ENCODE measurements around the gene C17orf114.

The C17orf114 gene

DNA sequence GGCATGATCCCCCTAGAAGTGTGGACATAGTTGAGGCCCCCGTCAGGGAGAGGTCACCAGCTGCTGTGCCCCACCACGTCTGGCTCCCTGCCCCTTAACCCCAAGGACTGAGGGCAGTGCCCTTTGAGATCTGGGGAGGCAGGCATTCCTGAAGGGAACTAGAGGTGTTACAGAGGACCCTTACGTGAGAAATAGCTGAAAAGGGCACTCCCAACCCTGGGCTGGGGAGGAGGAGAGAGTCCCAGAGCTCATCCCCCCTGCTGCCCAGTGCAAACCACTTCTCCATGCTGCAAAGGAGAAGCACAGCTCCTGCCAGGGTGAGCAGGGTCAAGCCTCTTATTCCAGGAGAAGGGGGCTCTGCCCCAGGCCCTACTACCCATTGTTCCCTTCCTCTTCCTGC lies 20.7 kb upstream of the C17orf114 start:
- no peak for DNase-seq

DNA sequence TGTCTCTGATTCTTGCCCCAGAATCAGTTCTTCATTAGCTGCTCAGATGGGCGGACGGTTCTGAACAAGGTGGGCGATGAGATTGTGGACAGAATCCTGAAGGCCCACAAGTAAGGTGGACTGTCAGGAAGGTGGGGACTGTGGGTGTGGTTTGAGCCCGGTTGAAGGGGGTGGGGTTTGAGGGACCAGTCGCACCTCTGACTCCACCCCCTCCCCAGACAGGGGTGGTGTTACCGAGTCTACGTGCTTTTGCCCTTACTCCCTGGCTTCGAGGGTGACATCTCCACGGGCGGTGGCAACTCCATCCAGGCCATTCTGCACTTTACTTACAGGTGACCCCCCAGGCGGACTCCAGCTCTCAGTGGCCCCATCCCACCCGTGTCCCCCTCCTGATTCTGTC lies 16.1 kb upstream of the C17orf114 start:
- DNase-seq = no peak

DNA sequence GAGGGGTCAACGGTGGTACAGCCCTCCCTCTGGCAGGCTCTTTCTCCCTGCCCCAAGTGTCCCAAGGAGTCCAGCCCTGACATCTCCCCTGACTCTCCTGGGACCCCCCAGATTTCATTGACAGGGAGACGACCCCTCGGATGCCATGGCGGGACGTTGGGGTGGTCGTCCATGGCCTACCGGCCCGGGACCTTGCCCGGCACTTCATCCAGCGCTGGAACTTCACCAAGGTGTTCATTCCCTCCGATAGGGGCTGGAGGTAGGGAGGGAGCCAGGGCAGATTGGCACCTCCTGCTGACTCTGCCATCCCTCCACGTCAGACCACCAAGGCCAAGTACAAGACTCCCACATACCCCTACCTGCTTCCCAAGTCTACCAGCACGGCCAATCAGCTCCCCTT lies 14.7 kb upstream of the C17orf114 start:
- DNase-seq = no peak

DNA sequence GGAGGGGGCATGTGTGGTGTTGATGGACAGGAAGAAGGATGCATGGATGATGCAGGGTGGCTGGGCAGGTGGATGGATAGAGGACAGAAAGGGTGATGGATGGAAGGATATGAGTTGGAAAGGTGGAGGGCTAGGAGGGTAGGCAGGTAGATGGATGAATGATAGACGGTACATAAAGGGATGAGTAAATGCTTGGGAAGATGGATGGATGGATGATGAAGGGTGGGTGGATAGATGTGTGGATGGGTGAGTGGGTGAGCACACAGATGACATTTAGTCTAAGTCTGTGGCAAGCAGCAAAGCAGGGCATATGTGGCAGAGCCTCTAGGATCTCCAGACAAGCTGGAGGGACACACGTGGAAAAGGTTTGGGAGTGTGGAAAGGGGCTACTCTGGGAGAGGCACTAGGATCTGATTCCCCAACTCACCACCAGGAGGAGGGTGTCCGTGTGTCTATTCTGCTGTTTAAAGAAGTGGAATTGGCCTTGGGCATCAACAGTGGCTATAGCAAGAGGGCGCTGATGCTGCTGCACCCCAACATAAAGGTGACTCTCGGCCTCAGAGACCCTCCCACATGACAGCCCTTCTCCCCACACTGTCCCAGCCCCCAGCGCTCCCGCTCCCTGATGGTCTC lies 13.0 kb upstream of the C17orf114 start:
- no peak for DNase-seq

DNA sequence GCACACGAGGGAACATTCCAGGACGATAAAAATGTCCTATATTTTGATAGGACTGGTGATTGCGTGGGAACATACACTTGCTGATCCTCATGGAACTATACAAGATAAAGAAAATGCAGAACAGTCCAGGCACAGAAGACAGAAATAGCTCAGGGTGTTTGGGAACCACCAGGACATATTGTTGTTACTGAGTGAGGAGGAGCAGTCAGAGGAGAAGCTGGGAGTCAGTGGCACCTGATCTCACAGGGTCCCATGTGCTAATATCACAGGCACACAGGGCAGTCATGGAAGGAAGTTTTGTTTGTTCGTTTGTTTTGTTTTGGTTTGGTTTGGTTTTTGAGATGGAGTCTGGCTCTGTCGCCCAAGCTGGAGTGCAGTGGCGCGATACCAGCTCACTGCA lies 10.6 kb upstream of the C17orf114 start:
- no peak for DNase-seq

DNA sequence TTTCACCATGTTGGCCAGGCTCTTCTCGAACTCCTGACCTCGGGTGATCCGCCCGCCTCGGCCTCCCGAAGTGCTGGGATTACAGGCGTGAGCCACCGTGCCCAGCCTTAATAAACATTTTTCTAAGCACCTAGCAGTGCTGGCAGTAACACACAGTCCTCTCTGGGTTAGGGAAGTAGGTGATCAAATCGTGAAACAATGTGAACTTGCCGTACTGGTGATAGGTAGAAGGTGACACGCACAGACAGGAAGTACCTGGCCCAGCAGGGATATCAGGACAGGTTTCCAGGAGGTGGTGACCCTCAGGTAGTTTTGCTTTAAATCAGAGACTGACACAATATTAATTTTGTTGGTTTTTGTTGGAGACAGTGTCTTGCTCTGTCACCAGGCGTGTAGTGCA lies 9.3 kb upstream of the C17orf114 start:
- no peak for DNase-seq

DNA sequence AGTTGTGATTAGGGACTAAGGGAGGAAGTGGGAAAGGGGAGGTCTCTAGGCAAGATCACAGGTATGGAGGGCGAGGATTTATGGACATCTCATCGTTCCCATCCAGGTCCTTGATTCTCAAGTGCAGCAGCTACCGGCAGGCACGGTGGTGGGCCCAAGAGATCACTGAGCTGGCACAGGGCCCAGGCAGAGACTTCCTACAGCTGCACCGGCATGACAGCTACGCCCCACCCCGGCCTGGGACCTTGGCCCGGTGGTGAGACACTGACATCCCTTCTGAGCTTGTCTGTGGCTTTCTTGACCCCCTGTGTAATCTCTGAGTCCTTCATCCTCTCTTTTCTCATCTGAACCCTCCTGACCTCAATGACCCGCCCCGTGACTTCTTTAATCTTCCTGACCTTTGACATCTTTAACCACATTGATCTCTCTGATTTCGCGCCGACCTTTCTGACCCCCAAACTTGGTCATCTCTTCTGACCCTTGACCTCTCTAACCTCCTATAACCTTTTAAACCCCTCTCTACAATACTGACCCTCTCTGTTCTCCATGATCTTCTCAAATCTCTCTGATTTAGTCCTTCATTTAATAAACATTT lies 8.7 kb upstream of the C17orf114 start:
- no peak for DNase-seq

DNA sequence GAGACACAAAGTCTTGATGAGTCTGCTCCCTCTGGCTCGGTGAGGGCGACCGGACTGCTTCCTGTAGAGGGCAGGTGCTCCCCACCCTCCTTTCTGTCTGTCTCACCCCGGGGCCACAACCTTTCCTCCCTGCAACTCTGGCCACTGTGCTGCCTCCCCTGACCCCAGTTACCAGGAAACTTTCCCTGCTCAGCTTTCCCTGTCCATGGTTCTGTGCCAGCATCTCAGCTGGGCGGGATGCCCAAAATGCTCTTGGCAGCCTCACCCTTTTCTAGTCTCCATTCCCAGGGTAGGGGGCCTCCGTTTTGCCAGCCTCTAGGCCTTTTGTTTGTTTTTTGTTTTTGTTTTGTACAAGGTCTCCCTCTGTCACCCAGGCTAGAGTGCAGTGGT lies 6.2 kb upstream of the C17orf114 start:
- DNase-seq = no peak

DNA sequence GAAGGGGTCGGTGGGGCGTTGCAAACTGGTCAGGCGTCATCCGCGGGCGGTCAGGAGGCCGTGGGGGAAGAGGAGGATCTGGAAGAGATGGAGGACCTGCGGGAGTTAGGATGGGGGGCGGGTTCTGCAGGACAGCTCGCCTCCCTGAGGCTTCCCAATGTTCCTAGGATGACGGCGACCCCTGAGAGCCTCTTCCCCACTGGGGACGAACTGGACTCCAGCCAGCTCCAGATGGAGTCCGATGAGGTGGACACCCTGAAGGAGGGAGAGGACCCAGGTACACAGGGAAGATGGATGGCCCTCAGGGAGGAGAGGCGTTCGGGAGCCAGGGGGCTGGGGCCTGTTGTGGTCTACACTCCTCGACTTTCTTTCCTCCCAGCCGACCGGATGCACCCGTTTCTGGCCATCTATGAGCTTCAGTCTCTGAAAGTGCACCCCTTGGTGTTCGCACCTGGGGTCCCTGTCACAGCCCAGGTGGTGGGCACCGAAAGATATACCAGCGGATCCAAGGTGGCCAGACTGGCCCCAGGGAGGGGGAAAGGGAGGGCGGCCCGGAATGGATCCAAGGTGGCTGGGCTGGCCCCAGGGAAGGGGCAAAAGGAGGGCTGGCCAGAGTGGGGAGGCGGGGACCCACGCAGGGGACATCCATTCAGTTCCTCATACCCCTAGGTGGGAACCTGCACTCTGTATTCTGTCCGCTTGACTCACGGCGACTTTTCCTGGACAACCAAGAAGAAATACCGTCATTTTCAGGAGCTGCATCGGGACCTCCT lies 5.7 kb upstream of the C17orf114 start:
- DNase-seq = no peak

DNA sequence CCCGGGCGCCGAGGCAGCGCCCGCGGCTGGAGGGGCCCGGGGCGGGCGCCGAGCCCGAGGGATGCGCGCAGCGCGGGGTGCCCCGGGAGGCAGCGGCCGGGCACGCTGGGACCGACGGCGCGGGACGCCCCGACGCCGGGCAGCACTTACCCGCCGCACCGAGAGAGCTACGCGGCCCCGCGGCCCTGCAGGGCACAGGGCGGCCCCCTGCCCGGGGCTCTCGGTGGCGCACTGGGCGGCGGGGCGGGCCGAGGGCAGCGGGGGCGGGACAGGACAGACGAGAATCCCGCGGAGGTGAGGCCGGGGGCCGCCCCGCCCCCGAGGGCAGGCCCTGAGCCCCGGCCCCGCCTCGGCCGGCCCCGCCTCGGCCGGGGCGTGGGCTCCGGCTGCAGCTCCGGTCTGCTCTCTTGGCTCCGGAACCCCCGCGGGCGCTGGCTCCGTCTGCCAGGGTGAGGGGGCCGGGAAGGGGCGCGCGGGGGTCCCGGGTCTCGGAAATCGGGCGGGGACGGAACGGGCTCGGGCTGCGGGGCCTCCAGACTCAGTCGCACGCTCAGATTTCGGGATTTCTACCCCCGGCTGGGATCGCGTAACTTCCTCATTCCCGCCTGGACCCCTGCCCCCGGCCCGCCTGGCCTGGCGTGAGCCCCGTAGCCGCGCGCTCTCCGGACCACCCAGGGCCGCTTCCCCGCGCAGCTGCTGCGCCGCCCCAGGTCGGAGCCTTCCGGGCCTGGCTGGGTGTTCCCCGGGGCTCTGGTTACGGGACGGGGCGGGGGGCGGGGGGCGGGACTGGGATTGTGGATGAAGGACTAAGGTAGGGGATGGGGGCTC lies 4.9 kb upstream of the C17orf114 start, which contains the start of gene PLD2:
PLD2 (plus strand) TSS at position 376 of the 828 bp plus-strand sequence. CDS start 621 bp downstream, outside the sequence.
- peak; percentile 60 for DNase-seq

DNA sequence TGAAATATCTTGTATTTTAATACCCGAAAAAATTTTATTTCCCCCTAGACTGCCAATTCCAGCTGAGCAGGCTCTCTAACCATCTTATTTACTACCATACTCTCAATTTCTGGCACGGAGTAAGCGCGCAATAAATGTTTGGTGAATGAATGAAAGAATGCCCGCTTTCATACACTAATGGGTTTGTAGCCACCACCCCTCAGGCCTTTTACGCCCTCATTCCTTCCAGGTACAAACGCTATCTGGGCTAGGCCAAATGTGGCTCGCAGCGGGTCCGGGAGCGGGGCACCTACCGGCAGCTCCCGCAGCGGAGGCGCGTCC lies 4.3 kb upstream of the C17orf114 start:
- DNase-seq = no peak

DNA sequence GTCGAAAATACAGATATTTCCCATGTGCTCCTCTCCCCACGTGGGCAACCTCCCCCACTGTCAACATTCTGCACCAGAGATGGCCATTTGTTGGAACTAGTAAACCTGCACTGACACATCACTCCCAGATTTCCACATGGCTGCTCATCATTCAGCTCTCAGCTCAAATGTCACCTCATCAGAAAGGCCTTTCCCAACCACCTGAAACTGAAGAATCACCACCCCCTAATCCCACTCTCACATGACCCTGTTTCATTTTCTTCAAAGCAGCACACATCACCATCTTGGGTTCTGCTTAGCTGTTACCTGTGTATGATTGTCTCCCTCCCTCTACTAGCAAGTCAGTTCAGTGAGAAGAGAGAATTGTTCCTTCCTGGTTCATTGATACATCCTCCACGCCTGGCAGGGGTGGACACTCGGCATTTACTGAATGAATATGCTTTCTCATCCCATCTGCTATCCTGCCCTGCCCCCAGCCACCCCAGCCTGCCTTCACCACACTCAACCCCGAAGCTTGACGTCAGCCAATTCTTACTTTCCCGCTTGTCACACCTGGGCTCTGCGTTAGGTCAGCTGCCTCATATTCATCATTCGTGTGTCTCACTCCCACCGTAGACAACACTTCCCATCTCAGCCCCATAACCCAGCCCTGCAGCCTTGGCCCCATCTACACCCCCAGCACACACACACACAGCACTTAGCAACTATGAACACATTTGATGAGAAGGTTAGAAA lies 1.5 kb downstream of the C17orf114 start:
- no peak for DNase-seq

DNA sequence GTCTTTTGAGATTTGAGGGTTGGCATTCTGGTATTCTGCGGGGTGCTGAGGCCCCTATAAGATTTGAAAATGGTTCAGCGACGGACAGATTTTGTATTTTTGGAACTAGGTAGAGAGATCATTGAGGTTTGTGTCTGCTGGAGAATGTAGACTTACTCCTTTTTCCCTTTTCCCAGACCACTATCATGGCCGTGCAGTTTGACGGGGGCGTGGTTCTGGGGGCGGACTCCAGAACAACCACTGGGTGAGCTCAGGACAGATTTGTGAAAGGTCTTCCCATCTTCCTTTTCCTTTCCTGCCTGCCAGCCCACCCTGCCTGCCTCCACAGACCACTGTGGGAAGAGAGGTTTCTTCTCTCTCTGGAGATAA lies 5.6 kb downstream of the C17orf114 start:
- peak; percentile 29 for DNase-seq

DNA sequence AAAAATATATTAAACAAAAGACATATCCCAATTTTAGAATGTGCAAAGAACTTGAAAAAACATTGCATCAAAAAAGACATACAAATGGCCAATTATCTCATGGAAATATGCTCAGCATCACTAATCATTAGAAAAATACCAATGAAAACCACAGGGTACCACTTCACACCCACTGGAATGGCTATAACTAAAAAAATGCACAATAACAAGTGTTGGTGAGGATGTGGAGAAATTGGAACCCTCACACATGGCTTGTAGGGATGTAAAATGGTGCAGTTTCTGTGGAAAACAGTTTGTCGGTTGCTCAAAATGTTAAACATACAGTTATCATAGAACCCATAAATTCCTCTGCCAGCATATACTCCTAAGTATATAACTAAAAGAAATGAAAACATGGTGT lies 7.0 kb downstream of the C17orf114 start:
- DNase-seq = no peak

DNA sequence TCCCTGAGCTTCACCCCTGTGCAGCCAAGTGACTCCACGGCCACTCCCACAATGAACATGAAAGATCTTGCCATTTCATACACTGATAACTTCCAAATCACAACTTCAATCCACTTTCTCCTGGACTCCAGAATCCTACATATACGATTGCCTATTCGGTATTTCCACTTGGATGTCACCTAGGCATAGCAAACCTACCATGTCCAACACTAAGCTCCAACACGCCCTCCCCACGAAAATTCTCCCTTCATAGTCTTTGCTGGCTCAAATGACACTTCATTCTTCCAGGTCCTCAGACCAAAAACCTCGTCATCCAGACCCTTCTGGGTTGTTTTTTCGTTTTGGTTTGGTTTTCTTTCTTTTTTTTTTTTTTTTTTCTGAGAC lies 11.4 kb downstream of the C17orf114 start:
- DNase-seq = no peak

DNA sequence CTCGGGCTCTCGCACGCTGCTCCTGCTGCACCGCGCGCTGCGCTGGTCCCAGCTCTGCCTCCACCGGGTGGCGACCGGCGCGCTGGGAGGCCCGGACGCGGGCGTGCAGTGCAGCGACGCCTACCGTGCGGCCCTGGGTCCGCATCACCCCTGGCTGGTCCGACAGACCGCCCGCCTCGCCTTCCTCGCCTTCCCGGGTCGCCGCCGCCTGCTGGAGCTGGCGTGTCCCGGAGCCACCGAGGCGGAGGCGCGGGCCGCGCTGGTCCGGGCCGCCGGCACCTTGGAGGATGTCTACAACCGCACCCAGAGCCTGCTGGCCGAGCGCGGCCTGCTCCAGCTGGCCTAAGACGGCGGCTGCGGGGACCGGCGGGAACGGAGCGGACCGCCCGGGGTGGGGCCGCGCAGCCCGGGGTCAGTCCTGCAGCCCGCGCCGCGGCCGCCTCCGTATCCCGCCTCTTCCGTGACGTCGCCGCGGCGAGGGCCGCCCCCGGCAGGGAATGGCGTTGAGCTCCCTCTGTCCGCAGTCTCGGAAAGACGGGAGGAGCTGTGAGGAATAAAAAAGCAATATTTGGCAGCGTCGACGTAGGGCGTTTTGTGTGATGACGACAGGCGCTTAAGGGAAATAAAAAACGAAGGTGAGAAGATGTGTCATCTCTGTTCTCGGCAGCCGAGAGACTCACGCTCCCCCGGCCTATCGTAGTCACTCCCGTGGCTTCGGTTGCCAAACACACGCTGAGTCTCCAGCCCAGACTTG lies 12.0 kb downstream of the C17orf114 start:
- peak; percentile 64 for DNase-seq

DNA sequence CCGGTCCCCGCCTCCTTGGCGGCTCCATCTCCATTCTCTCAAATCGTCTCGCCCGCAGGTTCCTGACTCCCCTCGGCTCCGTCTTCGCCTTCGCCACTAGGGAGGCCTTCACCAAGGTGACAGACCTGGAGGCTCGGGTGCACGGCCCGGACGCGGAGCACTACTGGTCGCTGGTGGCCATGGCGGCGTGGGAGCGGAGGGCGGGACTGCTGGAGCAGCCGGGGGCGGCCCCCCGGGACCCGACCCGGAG lies 12.5 kb downstream of the C17orf114 start:
- no peak for DNase-seq

DNA sequence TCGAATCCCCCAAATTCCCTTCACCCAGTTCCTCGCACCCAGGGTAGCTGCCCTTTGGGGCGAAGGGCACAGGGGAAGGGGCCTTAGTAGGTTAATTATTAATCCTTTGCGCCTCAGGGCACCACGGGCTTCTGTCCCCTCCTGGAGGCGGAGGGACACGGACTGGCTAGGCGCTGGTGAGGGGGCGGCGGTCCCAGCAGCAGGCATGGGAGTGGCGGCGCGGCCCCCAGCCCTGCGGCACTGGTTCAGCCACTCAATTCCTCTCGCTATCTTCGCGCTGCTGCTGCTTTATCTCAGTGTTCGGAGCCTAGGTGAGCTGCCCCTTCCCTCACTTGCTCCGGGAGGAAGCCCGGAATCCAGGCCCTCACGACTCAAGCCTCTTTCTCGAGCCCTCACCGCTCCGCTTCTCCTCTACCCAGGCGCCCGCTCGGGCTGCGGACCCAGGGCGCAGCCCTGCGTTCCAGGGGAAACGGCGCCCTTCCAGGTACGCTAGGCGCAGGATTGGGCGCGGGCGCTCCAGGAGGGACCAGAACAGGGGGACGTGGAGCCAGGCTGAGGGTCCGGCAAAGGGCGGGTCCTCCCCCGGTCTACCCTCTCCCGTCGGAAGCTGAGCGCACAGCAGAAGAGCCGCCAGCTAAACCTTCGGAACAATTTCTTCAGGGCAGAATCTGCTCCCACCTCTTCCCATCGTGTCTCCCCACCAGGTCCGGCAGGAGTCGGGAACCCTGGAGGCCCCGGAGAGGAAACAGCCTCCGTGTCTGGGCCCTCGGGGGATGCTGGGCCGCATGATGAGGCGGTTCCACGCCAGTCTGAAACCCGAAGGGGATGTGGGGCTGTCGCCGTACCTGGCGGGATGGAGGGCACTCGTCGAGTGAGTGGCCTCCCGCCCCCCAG lies 13.1 kb downstream of the C17orf114 start, which contains the start of gene GLTPD2:
GLTPD2 (plus strand) TSS at position 158 of the 894 bp plus-strand sequence; CDS start at position 206, 48 bp downstream.
- DNase-seq = no peak

DNA sequence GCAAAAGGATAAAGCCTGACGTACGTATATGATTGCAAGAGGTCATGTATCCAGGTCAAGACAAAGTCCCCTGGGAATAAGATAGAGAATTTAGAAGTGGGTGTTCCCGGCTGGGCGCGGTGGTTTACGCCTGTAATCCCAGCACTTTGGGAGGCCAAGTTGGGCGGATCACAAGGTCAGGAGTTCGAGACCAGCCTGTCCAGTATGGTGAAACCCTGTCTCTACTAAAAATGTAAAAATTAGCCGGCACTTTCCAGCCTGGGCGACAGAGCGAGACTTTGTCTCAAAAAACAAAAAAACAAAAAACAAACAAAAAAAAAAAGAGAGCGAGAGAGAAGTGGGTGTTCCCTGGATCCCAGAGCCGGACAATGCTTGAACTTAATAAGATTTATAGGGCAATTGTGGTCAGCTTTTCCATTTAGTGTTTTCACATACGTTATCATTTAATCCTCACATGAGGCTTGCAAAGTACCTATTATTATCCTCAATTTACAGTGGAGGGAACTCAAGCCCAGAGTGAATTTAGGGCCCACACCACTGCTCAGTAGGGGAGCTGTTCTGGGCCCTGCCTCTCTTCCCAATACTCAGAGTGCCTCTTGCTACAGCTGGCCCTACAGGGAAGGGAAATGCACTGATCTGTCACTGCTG lies 13.8 kb downstream of the C17orf114 start:
- DNase-seq = no peak

DNA sequence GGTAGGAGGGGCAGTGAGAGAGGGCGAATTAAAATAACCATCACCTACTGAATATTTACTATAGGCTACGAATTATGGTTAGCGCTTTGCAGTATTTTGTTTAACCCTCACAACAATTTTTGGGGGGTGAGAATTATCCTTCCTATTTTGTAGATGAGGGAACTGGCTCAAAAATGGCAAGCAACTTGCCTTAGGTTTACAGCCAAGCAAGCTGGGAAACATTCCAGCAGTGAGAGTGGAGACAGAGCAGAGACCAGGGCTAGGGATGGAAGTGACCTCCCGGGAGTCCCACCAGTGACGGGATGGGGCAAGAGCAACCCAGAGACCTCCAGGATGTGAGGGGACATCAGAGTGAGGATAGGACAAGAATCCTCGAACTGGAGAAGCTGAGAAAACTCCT lies 15.6 kb downstream of the C17orf114 start:
- no peak for DNase-seq

DNA sequence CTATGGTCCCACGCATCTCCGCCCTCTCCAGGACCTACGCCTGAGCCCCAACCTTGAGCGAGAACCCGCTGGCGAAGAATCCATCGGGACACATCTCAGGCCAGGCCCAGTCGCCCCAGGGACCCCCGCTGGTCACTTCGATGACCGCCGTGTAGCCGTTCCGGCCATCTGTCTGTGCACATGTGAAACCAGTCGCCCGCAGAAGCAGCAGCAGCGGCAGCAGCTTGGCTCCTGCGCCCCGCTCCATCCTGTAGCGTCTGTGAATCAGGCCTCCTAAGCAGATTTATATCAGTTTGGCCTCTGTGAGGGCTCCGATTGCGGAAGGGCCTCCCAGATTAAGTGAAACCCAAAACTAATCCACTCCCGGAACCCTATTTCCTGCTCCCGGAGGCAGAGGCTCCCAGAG lies 16.0 kb downstream of the C17orf114 start, which contains the start of gene VMO1:
VMO1 (minus strand) TSS at position 259 of the 406 bp plus-strand sequence; CDS start at position 247, 12 bp downstream.
- DNase-seq = no peak
